Effector CD4-positive, alpha-beta T cell (primary cell): ENCODE measurements around the gene TAF11L13. TPM values are rescaled to one million over a fixed set of nuclear protein-coding genes. Genes with fewer than 3 reads are reported as not detected.
"Not testable (repeated sequence)": the region's sequence is repeated elsewhere in the genome, so short reads cannot be mapped to it uniquely, and the experiment has no call there.

Experiments used
- DNase-seq: peaks from one replicate; pipeline ENCODE4 v3.0.0-alpha.2; 2020
- total RNA-seq: gene quantifications from one replicate; lab custom pipeline; 2026; lab: John Stamatoyannopoulos, UW

The TAF11L13 gene
- not detected for total RNA-seq

GRCh38 chr5:17631788-17632187, at the start of gene TAF11L13:
Gene TAF11L13 (plus strand): TSS chr5:17632088.
- DNase-seq, result not testable (repeated sequence)

- DNase-seq, result not testable (repeated sequence)
Observed at GRCh38 chr5:17585658-17586057, 46.2 kb upstream of the TAF11L13 start, which contains the start of gene TAF11L7. Gene TAF11L7 (minus strand): TSS chr5:17585758.

DNA sequence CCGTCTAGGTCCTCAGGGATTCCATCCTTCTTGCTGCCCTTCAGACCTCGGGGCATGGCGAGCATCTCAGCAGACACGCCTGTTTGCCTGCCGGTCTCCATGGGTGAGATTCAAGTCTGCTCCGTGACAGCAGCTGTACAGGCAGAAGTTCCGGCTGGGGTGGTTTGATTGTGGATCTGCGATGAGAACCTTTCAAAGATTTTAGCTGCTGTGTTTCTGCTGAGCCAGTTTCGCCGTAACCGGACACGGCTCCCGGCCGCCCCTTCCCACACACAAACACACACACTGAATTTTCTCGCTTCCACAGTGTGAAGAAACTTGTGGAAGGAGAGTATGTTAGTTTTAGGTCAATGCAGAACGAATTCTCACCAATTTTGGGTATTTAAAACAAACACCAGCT, 41.0 kb upstream of the TAF11L13 start, which contains the start of gene TAF11L8:
TAF11L8 (minus strand) TSS at position 101 of the 400 bp plus-strand sequence.
- DNase-seq, result not testable (repeated sequence)

DNA sequence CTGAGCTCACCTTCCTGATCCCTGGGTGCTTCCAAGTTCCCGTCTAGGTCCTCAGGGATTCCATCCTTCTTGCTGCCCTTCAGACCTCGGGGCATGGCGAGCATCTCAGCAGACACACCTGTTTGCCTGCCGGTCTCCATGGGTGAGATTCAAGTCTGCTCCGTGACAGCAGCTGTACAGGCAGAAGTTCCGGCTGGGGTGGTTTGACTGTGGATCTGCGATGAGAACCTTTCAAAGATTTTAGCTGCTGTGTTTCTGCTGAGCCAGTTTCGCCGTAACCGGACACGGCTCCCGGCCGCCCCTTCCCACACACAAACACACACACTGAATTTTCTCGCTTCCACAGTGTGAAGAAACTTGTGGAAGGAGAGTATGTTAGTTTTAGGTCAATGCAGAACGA, 37.6 kb upstream of the TAF11L13 start, which contains the start of gene TAF11L9:
TAF11L9 (minus strand) TSS at position 140 of the 400 bp plus-strand sequence.
- DNase-seq, result not testable (repeated sequence)

GRCh38 chr5:17597728-17598127, 34.2 kb upstream of the TAF11L13 start, which contains the start of gene TAF11L10:
Gene TAF11L10 (minus strand): TSS chr5:17597828.
- DNase-seq, result not testable (repeated sequence)

DNA sequence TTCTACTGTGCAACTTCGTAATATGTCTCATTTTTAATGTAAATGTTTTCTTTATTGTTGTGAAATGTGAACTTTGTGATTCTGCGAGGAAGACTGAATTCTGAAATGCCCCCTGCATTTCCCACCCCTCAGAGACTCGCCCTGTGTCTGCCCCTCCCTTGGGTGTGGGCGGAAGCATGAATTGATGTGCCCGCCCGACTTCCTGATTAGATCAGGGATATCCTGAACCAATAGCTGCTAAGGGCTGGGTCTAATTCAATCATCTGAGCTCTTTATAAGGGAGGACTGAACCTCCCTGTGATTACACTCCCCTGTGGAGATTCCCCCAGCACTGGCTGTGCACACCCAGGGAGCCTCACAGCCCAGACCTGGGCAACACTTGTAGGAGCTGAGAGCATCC, 28.0 kb upstream of the TAF11L13 start, which contains the start of gene TAF11L11:
TAF11L11 (plus strand) TSS at position 304 of the 400 bp plus-strand sequence.
- not testable (repeated sequence) for DNase-seq

GRCh38 chr5:17604951-17605350, 26.9 kb upstream of the TAF11L13 start:
- DNase-seq, result no peak

DNA sequence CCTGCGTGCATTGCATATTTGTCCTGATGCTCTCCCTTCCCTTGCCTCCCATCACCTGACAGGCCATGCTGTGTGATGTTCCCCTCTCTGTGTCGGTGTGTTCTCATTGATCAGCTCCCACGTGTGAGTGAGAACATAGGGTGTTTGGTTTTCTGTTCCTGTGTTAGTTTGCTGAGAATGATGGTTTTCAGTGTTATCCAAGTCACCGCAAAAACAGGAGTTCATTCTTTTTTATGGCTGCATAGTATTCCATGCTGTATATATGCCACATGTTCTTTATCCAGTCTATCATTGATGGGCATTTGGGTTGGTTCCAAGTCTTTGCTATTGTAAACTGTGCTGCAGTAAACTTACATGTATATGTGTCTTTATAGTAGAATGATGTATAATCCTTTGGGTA, 24.4 kb upstream of the TAF11L13 start:
- DNase-seq, result not testable (repeated sequence)

DNA sequence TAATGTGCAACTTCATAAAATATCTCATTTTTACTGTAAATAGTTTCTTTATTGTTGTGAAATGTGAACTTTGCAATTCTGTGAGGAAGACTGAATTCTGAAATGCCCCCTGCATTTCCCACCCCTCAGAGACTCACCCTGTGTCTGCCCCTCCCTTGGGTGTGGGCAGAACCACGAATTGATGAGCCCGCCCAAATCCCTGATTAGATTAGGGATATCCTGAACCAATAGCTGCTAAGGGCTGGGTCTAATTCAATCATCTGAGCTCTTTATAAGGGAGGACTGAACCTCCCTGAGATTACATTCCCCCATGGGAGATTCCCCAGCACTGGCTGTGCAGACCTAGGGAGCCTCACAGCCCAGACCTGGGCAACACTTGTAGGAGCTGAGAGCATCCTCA, 21.8 kb upstream of the TAF11L13 start, which contains the start of gene TAF11L12:
TAF11L12 (plus strand) TSS at position 301 of the 400 bp plus-strand sequence.
- DNase-seq, result not testable (repeated sequence)

GRCh38 chr5:17614872-17615605, 16.8 kb upstream of the TAF11L13 start:
- DNase-seq, result no peak

GRCh38 chr5:17619354-17619753, 12.5 kb upstream of the TAF11L13 start:
- no peak for DNase-seq

DNA sequence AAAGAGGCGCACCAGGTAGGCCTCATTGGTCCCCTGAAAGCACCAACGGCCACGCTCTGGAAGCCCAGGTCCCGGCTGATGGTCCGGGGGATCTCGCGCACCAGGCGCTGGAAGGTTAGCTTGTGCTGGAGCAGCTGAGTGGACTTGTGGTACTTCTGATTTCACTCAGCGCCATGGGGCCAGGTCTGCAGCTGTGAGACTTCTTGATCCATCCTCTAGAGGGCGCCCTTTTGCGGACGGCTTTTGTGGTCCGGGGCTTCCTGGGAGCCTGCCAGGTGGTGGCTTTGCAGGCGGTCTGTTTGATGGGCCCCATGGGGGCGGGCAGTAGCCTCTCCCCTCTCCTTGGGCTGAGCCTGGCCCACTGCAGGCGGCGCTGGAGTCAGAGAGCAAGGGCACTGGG, 11.3 kb upstream of the TAF11L13 start:
- DNase-seq, result no peak

DNA sequence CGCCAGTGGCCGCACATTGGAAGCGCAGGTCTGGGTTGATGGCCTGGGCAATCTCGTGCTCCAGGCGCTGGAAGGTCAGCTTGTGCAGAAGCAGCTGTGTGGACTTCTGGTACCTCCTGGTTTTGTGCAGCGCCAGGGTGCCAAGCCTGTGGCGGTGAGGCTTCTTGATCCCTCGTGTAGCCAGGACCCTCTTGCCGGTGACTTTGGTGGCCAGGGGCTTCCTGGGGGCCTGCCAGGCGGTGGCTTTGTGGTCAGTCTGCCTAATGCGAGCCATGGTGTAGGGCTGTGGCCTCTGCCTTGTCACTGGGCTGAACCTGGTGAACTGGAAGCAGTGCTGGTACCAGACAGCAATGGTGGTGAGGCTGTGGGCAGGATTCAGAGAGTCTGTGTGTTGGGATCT, 6.2 kb upstream of the TAF11L13 start:
- DNase-seq, result no peak

- DNase-seq, result no peak
Observed at GRCh38 chr5:17634160-17634559, 2.3 kb downstream of the TAF11L13 start, which contains the start of gene TAF11L14. Gene TAF11L14 (plus strand): TSS chr5:17634460.

GRCh38 chr5:17649232-17649631, 17.3 kb downstream of the TAF11L13 start:
- not testable (repeated sequence) for DNase-seq

DNA sequence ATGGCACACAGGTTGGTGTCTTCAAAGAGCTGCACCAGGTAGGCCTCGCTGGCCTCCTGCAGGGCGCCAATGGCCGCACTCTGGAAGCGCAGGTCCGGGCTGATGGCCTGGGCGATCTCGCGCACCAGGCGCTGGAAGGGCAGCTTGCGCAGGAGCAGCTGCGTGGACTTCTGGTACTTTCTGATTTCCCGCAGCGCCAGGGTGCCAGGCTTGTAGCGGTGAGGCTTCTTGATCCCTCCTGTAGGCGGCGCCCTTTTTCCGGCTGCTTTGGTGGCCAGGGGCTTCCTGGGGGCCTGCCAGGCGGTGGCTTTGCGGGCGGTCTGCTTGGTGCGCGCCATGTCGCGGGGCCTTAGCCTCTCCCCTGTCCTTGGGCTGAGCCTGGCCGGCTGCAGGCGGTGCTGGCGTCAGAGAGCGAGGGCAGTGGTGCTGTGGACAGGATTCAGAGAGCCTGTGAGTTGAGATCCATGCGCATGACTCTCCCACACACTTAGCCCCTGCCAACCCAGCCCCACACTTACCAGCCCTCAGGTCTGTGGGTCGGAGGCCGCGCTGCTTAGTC, 23.4 kb downstream of the TAF11L13 start:
- DNase-seq, result not testable (repeated sequence)

- no peak for DNase-seq
Observed at GRCh38 chr5:17655921-17656320, 24.0 kb downstream of the TAF11L13 start.

GRCh38 chr5:17663182-17663581, 31.3 kb downstream of the TAF11L13 start:
- DNase-seq, result no peak

- DNase-seq, result no peak
Observed at GRCh38 chr5:17665836-17666235, 33.9 kb downstream of the TAF11L13 start.

- no peak for DNase-seq
Observed at GRCh38 chr5:17666726-17667235, 34.9 kb downstream of the TAF11L13 start.

- DNase-seq, result no peak
Observed at GRCh38 chr5:17670353-17670752, 38.5 kb downstream of the TAF11L13 start.

- no peak for DNase-seq
Observed at GRCh38 chr5:17678751-17679324, 47.0 kb downstream of the TAF11L13 start.

GRCh38 chr5:17679597-17680203, 47.8 kb downstream of the TAF11L13 start:
- DNase-seq, result no peak
